SK-N-SH (cell line): ENCODE data around the gene CBLB. TPM values are rescaled to one million over a fixed set of nuclear protein-coding genes. Genes with fewer than 3 reads are reported as not detected.
A peak's percentile ranks its signal among the peaks of the same experiment; 100 is the strongest.

Experiments used
- CTCF ChIA-PET: fragments of 300-600, 350-600 bp; formaldehyde crosslinking; extraction: SDS; loops from one replicate; lab custom pipeline; 2021; lab: Yijun Ruan, JAX
- POLR2A ChIA-PET: fragments of 350-600 bp; sonication (Branson Sonifier 250); formaldehyde crosslinking; extraction: SDS; loops from one replicate; lab custom pipeline; 2020; ENCODE audit warnings: antibody characterized with exemption, inconsistent platforms; lab: Yijun Ruan, JAX
- DNase-seq: peaks from one replicate; pipeline ENCODE4 v3.0.0; 2012
- H2AFZ ChIP-seq: fragments of 200-600 bp; sonication (generic); 2 replicates; pipeline ENCODE4 v1.8.1; 2016; ENCODE audit warnings: antibody characterized with exemption, mild to moderate bottlenecking, low read depth
- H3F3A ChIP-seq: fragments of 200-600 bp; sonication (generic); replicated peaks from 2 replicates; pipeline ENCODE3; 2016; ENCODE audit warnings: antibody characterized with exemption, mild to moderate bottlenecking; ENCODE audit not compliant: insufficient read depth
- H3K27ac ChIP-seq, 2 experiments: fragments of 200-500 bp in 1 of 2; fragments of 200-600 bp in 1 of 2; sonication (Bioruptor generic) in 1 of 2; sonication (generic), shearing (Covaris generic) in 1 of 2; 2 replicates each; pipeline versions ENCODE4 v1.5.1 to v1.6.1; 2014 to 2016; ENCODE audit warnings: low read depth in 2 of 2, inconsistent platforms in 1 of 2, low read length in 1 of 2, mild to moderate bottlenecking in 1 of 2, mixed read lengths in 1 of 2
- H3K27me3 ChIP-seq: fragments of 200-600 bp; sonication (generic), shearing (Covaris generic); 2 replicates; pipeline ENCODE4 v1.6.1; 2016; ENCODE audit warnings: mixed run types; ENCODE audit not compliant: insufficient read depth
- H3K36me3 ChIP-seq, 2 experiments: fragments of 200-500 bp in 1 of 2; fragments of 200-600 bp in 1 of 2; sonication (Bioruptor generic) in 1 of 2; sonication (generic) in 1 of 2; replicated peaks in 1 of 2; 2 replicates each; pipeline versions ENCODE3 to v1.5.1; 2014 to 2016; ENCODE audit warnings: low read length in 1 of 2, mild to moderate bottlenecking in 1 of 2; ENCODE audit not compliant: insufficient read depth in 2 of 2, control insufficient read depth in 1 of 2
- H3K4me1 ChIP-seq, 2 experiments: fragments of 200-500 bp in 1 of 2; fragments of 200-600 bp in 1 of 2; sonication (Bioruptor generic) in 1 of 2; sonication (generic), shearing (Covaris generic) in 1 of 2; 2 replicates each; pipeline versions ENCODE4 v1.5.1 to v1.6.1; 2014 to 2016; ENCODE audit warnings: low read depth in 1 of 2, low read length in 1 of 2, mixed run types in 1 of 2; ENCODE audit not compliant: insufficient read depth in 2 of 2, control insufficient read depth in 1 of 2
- H3K4me2 ChIP-seq: fragments of 200-600 bp; sonication (generic), shearing (Covaris generic); 2 replicates; pipeline ENCODE4 v1.6.1; 2017; ENCODE audit warnings: mixed run types
- H3K4me3 ChIP-seq, 2 experiments: fragments of 200-500 bp in 1 of 2; fragments of 200-600 bp in 1 of 2; sonication (Bioruptor generic) in 1 of 2; sonication (generic), shearing (Covaris generic) in 1 of 2; 2 replicates each; pipeline versions ENCODE4 v1.5.1 to v1.8.1; 2014 to 2016; ENCODE audit warnings: low read depth in 2 of 2, inconsistent platforms in 1 of 2, low read length in 1 of 2, mild to moderate bottlenecking in 1 of 2, mixed read lengths in 1 of 2, moderate library complexity in 1 of 2
- H3K79me2 ChIP-seq: fragments of 200-600 bp; sonication (generic); 2 replicates; pipeline ENCODE4 v1.8.1; 2017; ENCODE audit warnings: mild to moderate bottlenecking; ENCODE audit not compliant: insufficient read depth
- H3K9ac ChIP-seq: fragments of 200-600 bp; sonication (generic); 2 replicates; pipeline ENCODE4 v1.6.1; 2017; ENCODE audit warnings: mixed run types
- H3K9me2 ChIP-seq: fragments of 200-600 bp; sonication (generic); 2 replicates; pipeline ENCODE4 v1.6.1; 2017; ENCODE audit warnings: mixed run types
- H3K9me3 ChIP-seq: fragments of 200-600 bp; sonication (generic); 2 replicates; pipeline ENCODE4 v1.6.1; 2017; ENCODE audit warnings: mixed run types, mild to moderate bottlenecking, moderate library complexity
- H4K20me1 ChIP-seq: fragments of 200-600 bp; sonication (generic); 2 replicates; pipeline ENCODE4 v1.6.1; 2017; ENCODE audit warnings: mild to moderate bottlenecking, mixed run types; ENCODE audit not compliant: insufficient read depth
- ELF1 ChIP-seq: IDR thresholded peaks from 2 replicates; pipeline ENCODE4 v1.4.0; 2012
- EP300 ChIP-seq, 2 experiments: IDR thresholded peaks; 2 replicates each; pipeline versions ENCODE4 v1.4.0 to v1.6.1; 2012; ENCODE audit warnings: borderline replicate concordance in 1 of 2, low read depth in 1 of 2, low read length in 1 of 2
- GABPA ChIP-seq: IDR thresholded peaks from 2 replicates; pipeline ENCODE4 v1.4.0; 2012; ENCODE audit warnings: low read depth, mild to moderate bottlenecking
- GATA2 ChIP-seq: sonication (generic); formaldehyde crosslinking; IDR thresholded peaks from 2 replicates; pipeline ENCODE4 v1.5.0; 2020; ENCODE audit warnings: mild to moderate bottlenecking, missing genetic modification reagents
- MEF2A ChIP-seq: IDR thresholded peaks from 2 replicates; pipeline ENCODE4 v1.4.0; 2012; ENCODE audit warnings: low read depth, borderline replicate concordance
- NFIC ChIP-seq: IDR thresholded peaks from 2 replicates; pipeline ENCODE4 v1.4.0; 2012; ENCODE audit warnings: borderline replicate concordance
- NRF1 ChIP-seq: IDR thresholded peaks from 2 replicates; pipeline ENCODE4 v1.6.1; 2012; ENCODE audit warnings: low read depth, mild to moderate bottlenecking, low read length
- SIN3A ChIP-seq: IDR thresholded peaks from 2 replicates; pipeline ENCODE4 v1.6.1; 2012; ENCODE audit warnings: low read depth, mild to moderate bottlenecking, low read length, moderate library complexity, borderline replicate concordance
- TAF1 ChIP-seq: IDR thresholded peaks from 2 replicates; pipeline ENCODE4 v1.6.1; 2012; ENCODE audit warnings: low read depth, mild to moderate bottlenecking, low read length, moderate library complexity, borderline replicate concordance
- TCF12 ChIP-seq: IDR thresholded peaks from 2 replicates; pipeline ENCODE4 v1.4.0; 2012
- TEAD4 ChIP-seq: IDR thresholded peaks from 2 replicates; pipeline ENCODE4 v1.4.0; 2012; ENCODE audit warnings: mild to moderate bottlenecking, borderline replicate concordance; ENCODE audit not compliant: insufficient read depth
- WGBS: methylation state at CpG from one replicate; pipeline ENCODE4 v1.1.6; 2017; ENCODE audit warnings: low lambda C conversion rate; 5-methylcytosine and 5-hydroxymethylcytosine counted together
- polyA plus RNA-seq, 3 experiments: library from polyadenylated mRNA; depleted of rRNA; stranded (reverse); fragments of >200 nt; gene quantifications; 2 replicates each; pipeline ENCODE4 v1.2.3, GENCODE V29; 2012
- TF ChIP-seq, protein P1 (sequence below): IDR thresholded peaks from 2 replicates; pipeline ENCODE4 v1.4.0; 2012; ENCODE audit warnings: low read depth, borderline replicate concordance
- TF ChIP-seq, protein P2 (sequence below): IDR thresholded peaks from 2 replicates; pipeline ENCODE4; 2012
- TF ChIP-seq, protein P3 (sequence below): IDR thresholded peaks from 2 replicates; pipeline ENCODE4 v1.4.0; 2012; ENCODE audit warnings: low read depth
- TF ChIP-seq, protein P4 (sequence below): IDR thresholded peaks from 2 replicates; pipeline ENCODE4 v1.4.0; 2012; ENCODE audit warnings: low read depth, borderline replicate concordance

The CBLB gene
- polyA plus RNA-seq, 1 of the 3 experiments (the other 2 are of a cell fraction) = 4.4 TPM

DNA sequence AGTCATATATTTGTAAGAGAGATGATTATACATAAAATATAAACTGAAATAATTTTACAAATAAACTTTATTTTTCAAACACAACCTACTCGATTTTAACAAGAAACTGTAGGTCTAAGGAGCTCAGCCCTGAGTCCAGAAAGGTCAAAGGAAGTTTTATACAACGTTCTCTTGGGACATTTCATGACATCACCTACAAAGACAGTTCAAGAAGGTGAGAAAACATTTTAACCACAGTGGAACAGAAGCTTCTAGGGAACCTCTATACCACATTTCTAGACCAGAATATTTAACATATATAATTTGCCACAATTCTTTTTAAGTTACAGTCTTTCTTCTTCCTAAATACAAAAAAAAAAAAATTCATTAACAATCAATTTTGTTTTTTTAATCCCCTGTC is 40.1 kb downstream of the CBLB start:
- Histone ChIP-seq H4K20me1 (no peaks in the 10 kb centered on the region), H3K4me3 (no peak overlapping the region), H2AFZ (no peak overlapping the region), H3K9me3 (no peaks in the 10 kb centered on the region), H3K27ac (peak overlapping the region in 1 of 2 experiments; percentile 50; a peak in 1 of 4 replicates), H3K9ac (no peak overlapping the region), H3K4me2 (no peak overlapping the region), H3K27me3 (no peaks in the 10 kb centered on the region), H3F3A (peaks cover 8% of the 10 kb centered on the region), H3K4me1 (peaks cover 0 to 22% of the 10 kb centered on the region in 2 experiments; a peak in 2 of 4 replicates), H3K36me3 (peaks cover 2 to 21% of the 10 kb centered on the region in 2 experiments), H3K9me2 (no peaks in the 10 kb centered on the region), H3K79me2 (peaks cover 47% of the 10 kb centered on the region)
- WGBS = 79% methylated on average over 2 of the region's 2 CpGs
- DNase-seq = no peak
- TF ChIP-seq NFIC (no peak), NRF1 (no peak), TCF12 (no peak), EP300 (IDR thresholded peaks at IDR 0.05; ENCODE audit: borderline replicate concordance in 1 of 2, low read depth in 1 of 2, low read length in 1 of 2) (no peak), GABPA (no peak), ELF1 (no peak), TAF1 (no peak), GATA2 (no peak), SIN3A (no peak), TEAD4 (no peak), MEF2A (no peak)
- TF ChIP-seq, protein P1, sequence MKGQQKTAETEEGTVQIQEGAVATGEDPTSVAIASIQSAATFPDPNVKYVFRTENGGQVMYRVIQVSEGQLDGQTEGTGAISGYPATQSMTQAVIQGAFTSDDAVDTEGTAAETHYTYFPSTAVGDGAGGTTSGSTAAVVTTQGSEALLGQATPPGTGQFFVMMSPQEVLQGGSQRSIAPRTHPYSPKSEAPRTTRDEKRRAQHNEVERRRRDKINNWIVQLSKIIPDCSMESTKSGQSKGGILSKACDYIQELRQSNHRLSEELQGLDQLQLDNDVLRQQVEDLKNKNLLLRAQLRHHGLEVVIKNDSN = no peak
- TF ChIP-seq, protein P2, sequence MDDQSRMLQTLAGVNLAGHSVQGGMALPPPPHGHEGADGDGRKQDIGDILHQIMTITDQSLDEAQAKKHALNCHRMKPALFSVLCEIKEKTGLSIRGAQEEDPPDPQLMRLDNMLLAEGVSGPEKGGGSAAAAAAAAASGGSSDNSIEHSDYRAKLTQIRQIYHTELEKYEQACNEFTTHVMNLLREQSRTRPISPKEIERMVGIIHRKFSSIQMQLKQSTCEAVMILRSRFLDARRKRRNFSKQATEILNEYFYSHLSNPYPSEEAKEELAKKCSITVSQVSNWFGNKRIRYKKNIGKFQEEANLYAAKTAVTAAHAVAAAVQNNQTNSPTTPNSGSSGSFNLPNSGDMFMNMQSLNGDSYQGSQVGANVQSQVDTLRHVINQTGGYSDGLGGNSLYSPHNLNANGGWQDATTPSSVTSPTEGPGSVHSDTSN = no peak
- TF ChIP-seq, protein P3, sequence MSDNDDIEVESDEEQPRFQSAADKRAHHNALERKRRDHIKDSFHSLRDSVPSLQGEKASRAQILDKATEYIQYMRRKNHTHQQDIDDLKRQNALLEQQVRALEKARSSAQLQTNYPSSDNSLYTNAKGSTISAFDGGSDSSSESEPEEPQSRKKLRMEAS = no peak
- TF ChIP-seq, protein P4, sequence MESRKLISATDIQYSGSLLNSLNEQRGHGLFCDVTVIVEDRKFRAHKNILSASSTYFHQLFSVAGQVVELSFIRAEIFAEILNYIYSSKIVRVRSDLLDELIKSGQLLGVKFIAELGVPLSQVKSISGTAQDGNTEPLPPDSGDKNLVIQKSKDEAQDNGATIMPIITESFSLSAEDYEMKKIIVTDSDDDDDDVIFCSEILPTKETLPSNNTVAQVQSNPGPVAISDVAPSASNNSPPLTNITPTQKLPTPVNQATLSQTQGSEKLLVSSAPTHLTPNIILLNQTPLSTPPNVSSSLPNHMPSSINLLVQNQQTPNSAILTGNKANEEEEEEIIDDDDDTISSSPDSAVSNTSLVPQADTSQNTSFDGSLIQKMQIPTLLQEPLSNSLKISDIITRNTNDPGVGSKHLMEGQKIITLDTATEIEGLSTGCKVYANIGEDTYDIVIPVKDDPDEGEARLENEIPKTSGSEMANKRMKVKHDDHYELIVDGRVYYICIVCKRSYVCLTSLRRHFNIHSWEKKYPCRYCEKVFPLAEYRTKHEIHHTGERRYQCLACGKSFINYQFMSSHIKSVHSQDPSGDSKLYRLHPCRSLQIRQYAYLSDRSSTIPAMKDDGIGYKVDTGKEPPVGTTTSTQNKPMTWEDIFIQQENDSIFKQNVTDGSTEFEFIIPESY = no peak
- ChIA-PET POLR2A (no interaction called here), CTCF (interaction anchor here (0.8 to 0.9 kb wide), 2 partner anchors 8 to 781 kb away, joined by 3 to 5 read pairs; no protein-coding TSS in a partner anchor)
